ENCODE measurements around the gene PCSK1. TPM values are rescaled to one million over a fixed set of nuclear protein-coding genes. Genes with fewer than 3 reads are reported as not detected.

Gene PCSK1
- total RNA-seq, 1 experiment from 2014 or later, result not detected

DNA sequence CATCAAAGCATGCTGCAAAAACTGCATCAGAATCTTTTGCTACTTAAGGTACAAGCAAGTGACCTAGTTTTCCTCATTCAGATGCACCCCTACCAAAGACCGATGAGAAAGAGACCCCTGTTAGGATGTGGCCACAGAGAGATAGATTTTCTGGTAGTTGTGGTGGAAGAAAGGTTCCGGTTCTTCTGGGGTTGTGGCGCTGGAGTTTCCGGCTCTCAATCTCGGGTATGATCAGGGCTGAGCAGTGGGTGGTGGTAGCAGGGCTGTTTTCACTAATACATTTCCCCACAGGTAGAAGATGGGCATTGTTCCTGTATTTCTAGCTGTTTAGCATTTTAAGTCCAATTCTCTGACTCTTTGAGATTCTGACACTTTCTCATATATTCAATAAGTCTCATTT, 58.4 kb downstream of the PCSK1 start:
- ChIA-PET CTCF (no interaction called here), POLR2A (no interaction called here)
- in situ Hi-C loops (cut with HindIII; ENCODE audit: low pct_unique_long_range_greater_than_20kb, low sequenced_read_pairs) (no loop called here), intact Hi-C loops (cut with micrococcal nuclease; ENCODE audit: unreplicated experiment) (no loop called here)
- Histone ChIP-seq H3K36me3 (ENCODE audit: control insufficient read depth, insufficient read depth, low read length) (no peaks in the 10 kb centered on the region), H3K27me3 (ENCODE audit: control insufficient read depth, insufficient read depth, low read length) (peaks cover 19% of the 10 kb centered on the region), H3K4me1 (ENCODE audit: control insufficient read depth, insufficient read depth, low read length) (no peaks in the 10 kb centered on the region), H3K27ac (ENCODE audit: low read length) (no peak overlapping the region), H3K4me3 (ENCODE audit: low read depth in 2 of 2, low read length in 2 of 2) (no peak overlapping the region), H3K9me3 (ENCODE audit: control insufficient read depth, insufficient read depth, low read depth, low read length) (no peaks in the 10 kb centered on the region)
- BruUV-seq (replicated peaks), result no TSS peak
- DNase-seq (ENCODE audit: low read depth, low spot score) (no peak), ATAC-seq (no peak)
- no peak for TF ChIP-seq POLR2AphosphoS5 (IDR thresholded peaks at IDR 0.05; ENCODE audit: low read depth, low read length)
- TF ChIP-seq SIN3A (IDR thresholded peaks at IDR 0.05; ENCODE audit: borderline replicate concordance, insufficient read depth, low read depth, low read length), result no peak
- no peak for TF ChIP-seq TCF7L2 (IDR thresholded peaks at IDR 0.05; ENCODE audit: low read depth, low read length)
- no peak for TF ChIP-seq CTCF (IDR thresholded peaks at IDR 0.05)
- TF ChIP-seq, protein P1, sequence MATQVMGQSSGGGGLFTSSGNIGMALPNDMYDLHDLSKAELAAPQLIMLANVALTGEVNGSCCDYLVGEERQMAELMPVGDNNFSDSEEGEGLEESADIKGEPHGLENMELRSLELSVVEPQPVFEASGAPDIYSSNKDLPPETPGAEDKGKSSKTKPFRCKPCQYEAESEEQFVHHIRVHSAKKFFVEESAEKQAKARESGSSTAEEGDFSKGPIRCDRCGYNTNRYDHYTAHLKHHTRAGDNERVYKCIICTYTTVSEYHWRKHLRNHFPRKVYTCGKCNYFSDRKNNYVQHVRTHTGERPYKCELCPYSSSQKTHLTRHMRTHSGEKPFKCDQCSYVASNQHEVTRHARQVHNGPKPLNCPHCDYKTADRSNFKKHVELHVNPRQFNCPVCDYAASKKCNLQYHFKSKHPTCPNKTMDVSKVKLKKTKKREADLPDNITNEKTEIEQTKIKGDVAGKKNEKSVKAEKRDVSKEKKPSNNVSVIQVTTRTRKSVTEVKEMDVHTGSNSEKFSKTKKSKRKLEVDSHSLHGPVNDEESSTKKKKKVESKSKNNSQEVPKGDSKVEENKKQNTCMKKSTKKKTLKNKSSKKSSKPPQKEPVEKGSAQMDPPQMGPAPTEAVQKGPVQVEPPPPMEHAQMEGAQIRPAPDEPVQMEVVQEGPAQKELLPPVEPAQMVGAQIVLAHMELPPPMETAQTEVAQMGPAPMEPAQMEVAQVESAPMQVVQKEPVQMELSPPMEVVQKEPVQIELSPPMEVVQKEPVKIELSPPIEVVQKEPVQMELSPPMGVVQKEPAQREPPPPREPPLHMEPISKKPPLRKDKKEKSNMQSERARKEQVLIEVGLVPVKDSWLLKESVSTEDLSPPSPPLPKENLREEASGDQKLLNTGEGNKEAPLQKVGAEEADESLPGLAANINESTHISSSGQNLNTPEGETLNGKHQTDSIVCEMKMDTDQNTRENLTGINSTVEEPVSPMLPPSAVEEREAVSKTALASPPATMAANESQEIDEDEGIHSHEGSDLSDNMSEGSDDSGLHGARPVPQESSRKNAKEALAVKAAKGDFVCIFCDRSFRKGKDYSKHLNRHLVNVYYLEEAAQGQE (IDR thresholded peaks at IDR 0.05; ENCODE audit: insufficient read depth in 1 of 2, low read depth in 2 of 2, low read length in 1 of 2), result no peak

DNA sequence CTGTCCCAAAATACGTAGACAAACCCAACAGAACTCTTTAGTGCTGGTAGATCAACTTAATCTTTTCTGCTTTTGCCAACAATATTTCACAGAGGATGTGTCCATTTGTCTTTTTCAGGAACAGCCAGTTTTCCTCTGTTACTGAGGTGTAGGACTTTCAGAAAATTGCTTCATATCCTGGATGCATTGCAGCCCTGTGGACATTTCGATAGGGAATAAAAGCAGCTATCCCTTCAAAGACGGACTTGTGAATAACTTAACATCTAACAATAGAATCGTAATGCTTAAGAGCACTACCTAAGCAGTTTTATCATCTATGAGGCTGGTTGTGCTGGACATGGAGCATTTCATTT, 59.7 kb downstream of the PCSK1 start:
- ChIA-PET POLR2A (no interaction called here), CTCF (no interaction called here)
- Histone ChIP-seq H3K27ac (ENCODE audit: low read length) (no peak overlapping the region), H3K9me3 (ENCODE audit: control insufficient read depth, insufficient read depth, low read depth, low read length) (no peaks in the 10 kb centered on the region), H3K4me3 (ENCODE audit: low read depth in 2 of 2, low read length in 2 of 2) (no peak overlapping the region), H3K36me3 (ENCODE audit: control insufficient read depth, insufficient read depth, low read length) (no peaks in the 10 kb centered on the region), H3K27me3 (ENCODE audit: control insufficient read depth, insufficient read depth, low read length) (peaks cover 26% of the 10 kb centered on the region), H3K4me1 (ENCODE audit: control insufficient read depth, insufficient read depth, low read length) (no peaks in the 10 kb centered on the region)
- in situ Hi-C loops (cut with HindIII; ENCODE audit: low pct_unique_long_range_greater_than_20kb, low sequenced_read_pairs), result no loop called here
- ATAC-seq, result no peak
- TF ChIP-seq SIN3A (IDR thresholded peaks at IDR 0.05; ENCODE audit: borderline replicate concordance, insufficient read depth, low read depth, low read length), result no peak
- BruUV-seq (replicated peaks), result no TSS peak
- no peak for DNase-seq (ENCODE audit: low read depth, low spot score)
- intact Hi-C loops (cut with micrococcal nuclease; ENCODE audit: unreplicated experiment), result no loop called here

DNA sequence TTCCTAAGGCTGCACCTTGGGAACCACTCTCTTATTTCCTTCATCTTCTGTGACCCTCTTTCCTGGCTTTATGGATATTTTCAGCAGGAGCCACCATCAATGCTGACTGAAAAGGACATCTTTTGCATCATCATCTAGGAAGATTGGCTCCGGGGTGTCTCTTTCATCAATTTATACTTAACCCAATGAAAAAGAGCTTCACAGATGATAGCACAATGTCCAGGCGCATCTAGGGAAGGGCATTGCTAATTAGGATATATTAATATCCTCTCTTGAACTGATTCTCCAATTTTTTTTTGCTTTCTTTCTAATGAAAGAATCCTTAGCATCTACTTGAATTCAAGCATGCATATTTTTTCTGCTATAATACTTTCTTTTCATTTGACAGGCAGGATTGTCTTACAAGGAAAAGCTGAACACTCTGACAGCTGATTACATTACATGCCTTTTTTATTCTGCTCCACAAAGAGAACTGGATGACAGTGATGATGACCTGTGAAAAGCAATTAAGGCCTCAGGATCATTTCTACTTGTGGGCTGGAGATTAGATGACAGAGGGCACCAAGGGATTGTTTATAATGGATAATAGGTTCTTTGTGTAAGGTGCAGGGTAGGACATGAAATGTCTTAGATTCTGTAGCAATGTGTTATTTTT, 60.2 kb downstream of the PCSK1 start:
- Histone ChIP-seq H3K27ac (ENCODE audit: low read length) (no peak overlapping the region), H3K9me3 (ENCODE audit: control insufficient read depth, insufficient read depth, low read depth, low read length) (no peaks in the 10 kb centered on the region), H3K27me3 (ENCODE audit: control insufficient read depth, insufficient read depth, low read length) (peaks cover 26% of the 10 kb centered on the region), H3K36me3 (ENCODE audit: control insufficient read depth, insufficient read depth, low read length) (no peaks in the 10 kb centered on the region), H3K4me1 (ENCODE audit: control insufficient read depth, insufficient read depth, low read length) (no peaks in the 10 kb centered on the region), H3K4me3 (ENCODE audit: low read depth in 2 of 2, low read length in 2 of 2) (no peak overlapping the region)
- no peak for TF ChIP-seq SIN3A (IDR thresholded peaks at IDR 0.05; ENCODE audit: borderline replicate concordance, insufficient read depth, low read depth, low read length)
- TF ChIP-seq, protein P1 (IDR thresholded peaks at IDR 0.05; ENCODE audit: insufficient read depth in 1 of 2, low read depth in 2 of 2, low read length in 1 of 2), result no peak
- ChIA-PET POLR2A (no interaction called here), CTCF (no interaction called here)
- no peak for DNase-seq (ENCODE audit: low read depth, low spot score)
- no peak for ATAC-seq
- intact Hi-C loops (cut with micrococcal nuclease; ENCODE audit: unreplicated experiment), result no loop called here
- BruUV-seq (replicated peaks), result no TSS peak
- in situ Hi-C loops (cut with HindIII; ENCODE audit: low pct_unique_long_range_greater_than_20kb, low sequenced_read_pairs), result no loop called here

All from Panc1 (cell line).